Glomerular visceral epithelial cell (primary cell): ENCODE data around the gene SIRT7.
A peak's percentile ranks its signal among the peaks of the same experiment; 100 is the strongest.
"Not testable (repeated sequence)": the region's sequence is repeated elsewhere in the genome, so short reads cannot be mapped to it uniquely, and the experiment has no call there.

Experiments used
- DNase-seq: peaks from one replicate; pipeline ENCODE4 v3.0.0-alpha.2; 2016; ENCODE audit errors: extremely low spot score

SIRT7 gene

DNA sequence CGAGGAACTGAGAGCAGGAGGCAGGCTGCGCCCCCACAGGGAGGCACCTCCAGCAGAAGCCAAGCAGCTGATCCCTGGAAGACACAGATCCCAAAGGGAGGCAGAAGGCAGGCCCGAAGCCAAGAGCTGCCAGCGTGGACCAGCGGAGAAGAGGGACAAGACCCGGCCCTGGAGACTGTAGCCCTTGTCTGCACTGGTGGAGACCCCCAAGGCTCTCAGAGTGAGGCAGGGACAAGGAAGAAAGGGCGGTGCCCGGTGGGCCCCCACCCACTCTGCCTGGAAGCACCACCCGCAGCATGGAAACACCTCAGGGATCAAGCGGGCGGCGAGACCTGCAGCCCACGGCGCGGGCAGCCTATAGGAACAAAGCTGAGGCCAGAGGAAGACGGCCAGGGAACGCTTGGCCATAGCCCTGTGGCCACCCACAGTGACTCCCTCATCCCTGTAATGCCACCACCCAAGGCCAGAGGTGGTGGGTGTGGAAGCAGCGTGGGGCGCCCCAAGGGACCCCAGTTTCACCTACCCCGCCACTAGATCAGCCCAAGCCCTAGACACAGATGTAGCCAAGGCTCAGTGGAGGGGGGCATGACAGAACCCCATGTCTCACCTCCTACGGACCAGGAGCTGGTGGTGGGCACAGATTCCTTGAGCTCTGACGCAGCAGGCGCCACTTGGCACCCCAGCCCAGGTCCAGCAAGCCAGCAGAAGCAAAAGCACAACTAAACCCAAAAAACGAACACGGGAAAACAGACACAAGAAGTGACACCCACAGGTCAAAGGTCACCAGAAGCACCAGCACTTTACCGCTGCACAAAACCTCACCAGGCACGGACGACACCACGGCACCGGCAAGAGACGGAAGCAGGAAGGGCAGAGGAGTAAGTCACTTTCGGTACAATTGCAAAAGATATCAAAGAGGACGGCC is 2.9 kb upstream of the SIRT7 start:
- no peak for DNase-seq

DNA sequence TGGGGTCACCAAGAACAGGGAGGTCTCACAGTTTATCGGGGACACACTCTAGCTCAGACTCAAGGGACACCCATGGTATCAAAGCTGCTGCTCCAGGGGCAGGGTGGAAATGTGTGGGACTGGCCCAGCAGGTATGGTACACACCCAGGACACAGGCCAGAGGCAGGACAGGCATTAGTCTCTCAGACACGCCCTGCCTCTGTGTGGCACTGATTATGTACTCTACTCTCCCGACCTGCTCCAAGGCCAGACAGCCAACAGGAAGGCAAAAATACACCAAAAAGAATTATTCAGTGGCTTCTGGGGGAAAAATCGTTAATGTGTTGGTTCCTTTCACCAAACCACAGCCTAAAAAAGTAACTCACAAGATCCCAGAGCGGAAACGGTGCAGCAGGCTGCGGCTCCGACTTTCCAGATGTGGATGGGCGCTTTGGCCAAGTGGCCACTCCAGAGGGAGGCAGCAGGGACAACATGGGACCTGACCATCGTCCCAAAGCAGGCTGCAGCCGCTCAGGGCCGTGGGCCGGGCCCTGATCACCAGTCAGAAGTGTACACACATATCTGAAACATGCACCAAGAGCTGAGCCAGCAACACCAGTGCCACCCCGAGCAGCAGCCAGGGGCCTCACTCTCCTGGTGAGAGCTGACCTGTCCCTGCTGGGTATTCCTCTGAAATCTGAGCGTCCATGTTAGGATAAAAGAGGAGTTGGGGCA is 1.0 kb upstream of the SIRT7 start:
- no peak for DNase-seq

DNA sequence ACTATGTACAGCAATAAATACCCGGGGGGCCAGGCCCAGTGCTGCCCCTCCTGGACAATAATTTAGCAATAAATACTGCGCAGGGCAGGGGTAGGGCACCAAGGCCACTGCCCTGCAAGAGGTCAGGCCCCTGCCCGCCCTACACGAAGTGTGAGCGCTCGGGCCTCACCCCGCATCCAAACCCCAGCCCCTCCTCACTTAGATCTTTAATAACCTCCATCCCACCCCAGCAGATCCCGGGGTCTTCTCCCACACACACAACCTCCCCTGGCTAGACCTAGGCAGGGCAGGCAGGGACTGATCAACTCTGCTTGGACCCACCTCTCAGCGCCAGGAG is 325 bp upstream of the SIRT7 start:
- DNase-seq: not testable (repeated sequence)

DNA sequence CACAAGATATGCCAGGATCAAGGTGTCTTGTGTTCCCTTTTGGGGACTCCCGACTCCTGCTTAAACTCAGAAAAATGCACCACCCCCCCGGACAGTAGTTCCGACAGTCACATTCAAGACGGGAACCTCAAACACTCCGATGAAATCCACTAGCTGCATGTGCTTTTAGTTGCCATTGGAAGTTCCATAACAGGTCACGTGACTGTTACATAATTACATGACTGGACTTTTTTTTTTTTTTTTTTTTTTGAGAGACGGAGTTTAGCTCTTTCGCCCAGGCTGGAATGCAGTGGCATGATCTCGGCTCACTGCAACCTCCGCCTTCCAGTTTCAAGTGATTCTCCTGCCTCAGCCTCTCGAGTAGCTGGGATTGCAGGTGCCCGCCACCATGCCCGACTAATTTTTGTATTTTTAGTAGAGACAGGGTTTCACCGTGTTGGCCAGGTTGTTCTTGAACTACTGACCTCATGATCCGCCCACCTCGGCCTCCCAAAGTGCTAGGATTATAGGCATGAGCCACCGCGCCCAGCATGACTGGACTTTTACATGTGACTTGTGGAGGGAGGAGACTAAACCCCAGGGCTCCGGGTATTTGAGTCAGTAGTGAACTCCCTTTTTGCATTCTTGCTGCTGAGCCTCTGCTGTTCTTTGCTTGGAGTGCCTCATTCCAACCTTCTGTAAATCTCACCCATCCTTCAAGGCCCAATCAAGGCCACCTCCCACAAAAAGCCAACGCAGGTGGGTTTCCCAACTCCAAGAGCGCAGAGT is 1.6 kb downstream of the SIRT7 start:
- DNase-seq: peak; percentile 72

DNA sequence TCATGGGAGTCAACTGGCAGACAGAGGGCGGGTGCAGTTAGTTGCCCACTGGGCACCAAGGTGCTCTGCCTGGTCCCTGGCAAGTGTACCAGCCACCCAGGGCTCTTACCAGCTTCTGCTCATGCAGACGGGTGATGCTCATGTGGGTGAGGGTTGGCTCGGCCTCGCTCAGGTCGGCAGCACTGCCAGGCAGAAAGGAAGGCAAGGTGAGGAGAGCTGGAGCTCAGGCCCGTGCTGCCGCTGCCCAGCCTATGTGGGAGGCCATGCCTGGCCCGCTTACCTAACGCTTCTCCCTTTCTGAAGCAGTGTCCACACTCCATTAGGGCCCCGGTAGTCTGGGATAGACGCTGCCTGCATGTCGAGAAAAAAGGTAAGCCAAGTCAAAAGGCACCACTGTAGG is 2.6 kb downstream of the SIRT7 start:
- no peak for DNase-seq

DNA sequence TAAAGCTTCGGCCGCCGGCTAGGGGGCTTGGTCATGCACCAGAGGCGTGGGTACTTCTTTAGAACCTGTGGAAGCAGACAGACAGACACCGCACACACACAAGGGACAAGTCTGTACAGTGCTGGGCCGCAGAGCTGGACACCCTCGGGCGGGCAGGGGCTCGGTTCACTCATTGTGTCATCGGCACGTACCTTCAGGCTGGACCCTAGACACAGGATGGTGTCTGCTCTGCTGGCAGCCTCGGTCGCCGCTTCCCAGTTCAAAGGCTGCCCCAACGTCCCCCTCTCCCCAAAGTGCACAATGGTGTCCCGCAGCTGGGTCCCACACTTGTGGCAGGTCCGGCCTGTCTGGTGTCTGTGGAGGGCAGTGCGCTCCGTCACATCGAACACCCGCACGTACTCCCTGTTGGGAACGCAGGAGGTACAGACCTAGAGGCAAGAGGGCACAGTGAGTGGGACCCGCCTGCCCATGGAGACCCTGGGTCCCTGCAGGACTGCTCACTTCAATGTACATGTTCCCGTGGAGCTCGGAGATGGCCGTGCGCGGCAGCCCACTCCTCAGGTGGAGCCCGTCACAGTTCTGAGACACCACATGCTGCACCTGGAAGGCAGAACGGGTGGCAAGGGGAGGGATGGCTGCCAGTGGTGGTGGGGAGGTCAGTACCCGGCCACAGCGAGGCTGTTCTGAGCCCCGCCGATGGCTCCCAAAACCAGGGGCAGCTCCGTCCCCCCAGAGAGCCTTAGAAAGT is 3.7 kb downstream of the SIRT7 start:
- no peak for DNase-seq

DNA sequence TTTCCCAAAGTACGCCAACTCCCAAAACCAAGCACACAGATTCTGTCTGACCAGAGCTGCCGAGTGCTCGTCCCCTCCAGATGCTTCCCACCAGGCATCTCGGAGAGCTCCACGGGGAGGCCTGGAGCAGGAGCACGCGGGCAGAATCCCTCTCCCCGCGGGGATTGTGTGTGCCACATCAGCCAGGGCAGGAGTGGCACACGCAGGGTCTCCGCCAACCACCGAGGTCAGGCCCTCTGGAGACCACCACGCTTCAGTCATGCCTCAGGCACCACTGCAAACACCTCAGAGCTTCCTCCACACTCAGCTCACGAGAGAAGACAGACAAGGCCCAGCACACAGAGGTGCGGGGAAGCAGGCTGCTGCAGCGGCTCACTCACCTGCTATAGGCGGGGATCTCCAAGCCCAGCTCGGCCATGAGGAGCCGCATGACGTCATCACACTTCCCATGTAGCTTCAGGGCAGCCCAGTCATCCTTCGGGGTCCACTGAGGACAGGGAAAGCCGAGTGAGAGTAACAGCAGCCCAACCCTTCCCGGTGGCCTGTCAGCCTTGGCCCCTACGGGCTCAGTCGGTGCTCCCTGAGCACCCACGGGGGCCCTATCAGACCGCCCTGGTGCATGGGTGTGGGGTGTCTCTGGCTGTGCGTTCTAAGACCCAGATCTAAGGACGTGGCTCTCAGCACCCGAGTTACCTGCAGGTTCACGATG is 4.4 kb downstream of the SIRT7 start:
- no peak for DNase-seq

DNA sequence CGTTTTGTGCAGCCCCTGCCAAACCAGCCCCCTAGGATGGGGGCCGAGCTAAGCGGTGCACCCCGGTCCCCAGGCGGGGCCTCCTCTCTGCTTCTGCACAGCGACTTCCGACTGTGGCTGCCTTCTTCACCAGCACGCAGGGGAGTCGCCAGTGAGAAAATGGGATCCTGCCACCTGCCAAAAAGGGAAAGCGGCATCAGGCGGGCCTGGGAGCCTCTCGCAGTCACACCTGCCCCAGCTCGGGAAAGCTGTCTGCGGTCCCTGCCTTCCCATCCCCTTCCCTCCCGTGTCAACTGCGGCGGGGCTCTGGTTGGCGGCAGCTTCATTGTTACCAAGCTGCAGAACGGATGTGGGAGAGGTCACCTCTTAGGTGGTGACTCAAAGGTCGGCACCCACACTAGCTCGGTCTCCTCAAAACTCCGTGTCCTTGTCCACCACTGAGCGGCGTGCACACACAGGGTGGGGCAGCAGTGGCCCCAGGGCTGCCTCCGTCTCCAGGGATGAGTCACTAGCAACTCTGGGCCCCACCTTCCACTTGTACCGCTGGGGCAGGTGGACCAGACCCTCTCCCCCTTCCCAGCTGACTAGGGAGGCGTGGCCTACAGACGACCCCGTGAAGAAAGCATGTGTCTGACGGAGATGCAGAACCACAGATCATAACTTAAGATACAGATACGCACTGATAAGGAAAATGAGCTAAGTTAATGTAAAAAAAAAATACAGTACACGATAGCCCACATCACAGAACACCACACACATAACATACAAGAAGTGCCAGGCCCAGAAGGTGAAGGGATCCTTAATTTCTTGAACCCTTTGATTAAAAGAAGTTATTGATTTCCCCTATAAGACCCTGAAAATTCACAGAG is 5.3 kb downstream of the SIRT7 start:
- no peak for DNase-seq

DNA sequence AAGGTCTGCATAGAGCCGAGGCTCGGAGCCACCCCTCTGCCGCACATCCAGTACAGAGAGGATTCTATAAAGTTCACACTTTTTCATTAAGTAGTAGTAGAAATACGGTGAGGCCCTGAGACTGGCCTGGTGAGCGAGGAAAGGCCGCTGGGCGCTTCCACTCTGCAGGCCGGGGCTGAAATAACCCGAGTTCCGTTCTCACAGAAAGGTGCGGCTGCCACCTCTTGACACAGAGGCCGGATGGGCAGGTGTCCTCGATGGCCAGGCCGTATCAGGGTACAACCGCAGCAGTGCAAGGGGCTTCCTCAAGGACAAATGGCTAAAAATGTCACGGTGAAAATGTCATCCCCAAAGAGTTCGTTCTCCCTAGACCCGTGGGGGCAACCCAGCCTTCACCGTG is 6.0 kb downstream of the SIRT7 start:
- no peak for DNase-seq

DNA sequence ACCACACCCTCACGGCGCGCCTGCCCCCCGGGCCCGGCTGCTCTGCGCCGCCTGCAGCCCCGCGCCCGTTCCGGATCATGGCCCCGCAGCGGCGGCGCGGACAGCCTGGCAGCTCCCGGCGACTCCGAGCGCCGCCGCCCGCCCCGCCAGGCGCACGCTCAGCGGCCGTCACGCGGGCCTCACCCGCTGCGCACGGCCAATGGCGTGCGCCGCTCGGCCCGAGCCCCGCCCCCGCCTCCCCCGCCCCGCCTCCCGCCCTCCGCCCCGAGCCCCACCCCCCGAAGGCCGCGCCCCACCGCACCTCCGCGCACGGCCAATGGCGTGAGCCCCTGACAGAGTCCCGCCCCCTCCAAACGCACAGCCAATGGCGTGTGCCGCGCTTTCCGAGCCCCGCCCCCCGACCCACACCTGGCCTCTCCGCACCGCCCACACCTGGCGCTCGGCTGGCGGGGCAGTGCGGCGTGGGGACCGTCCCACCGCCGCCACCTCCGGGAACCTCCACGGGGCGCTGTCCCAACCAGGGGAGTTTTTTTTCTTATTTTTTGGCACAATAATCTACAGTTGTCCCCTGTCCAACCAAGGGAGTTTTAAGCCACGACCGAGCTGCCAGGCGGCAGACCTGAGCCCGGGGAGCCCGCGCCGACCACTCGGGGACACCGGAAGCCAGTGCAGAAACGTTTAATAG is 6.6 kb downstream of the SIRT7 start, which contains the start of gene PCYT2:
Gene PCYT2, minus strand, starts transcription at position 123 of the 685 bp plus-strand sequence. Its CDS starts 44 bp downstream, at position 79.
- peak; percentile 90 for DNase-seq

DNA sequence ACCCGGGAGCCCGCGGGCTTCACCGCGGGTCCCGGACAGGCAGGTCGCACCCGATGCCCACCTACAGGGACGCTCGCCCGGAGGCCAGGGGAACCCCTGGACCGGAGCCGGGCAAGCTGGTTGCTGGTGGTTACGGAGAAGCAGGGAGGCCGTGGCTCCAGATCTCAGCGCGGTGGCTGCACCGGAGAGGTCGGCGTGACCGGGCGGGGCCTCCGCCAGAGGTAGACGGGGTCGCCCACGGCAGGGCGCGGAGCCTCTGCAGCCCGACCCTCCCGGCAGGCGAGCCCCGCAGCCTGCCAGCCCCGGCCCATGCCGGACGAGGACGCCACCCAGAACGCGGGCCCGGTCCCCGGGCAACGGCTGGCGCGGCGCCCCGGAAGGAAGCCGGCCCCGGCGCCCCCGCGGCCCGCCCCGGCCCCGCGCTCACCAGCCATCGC is 7.1 kb downstream of the SIRT7 start:
- DNase-seq: no peak

DNA sequence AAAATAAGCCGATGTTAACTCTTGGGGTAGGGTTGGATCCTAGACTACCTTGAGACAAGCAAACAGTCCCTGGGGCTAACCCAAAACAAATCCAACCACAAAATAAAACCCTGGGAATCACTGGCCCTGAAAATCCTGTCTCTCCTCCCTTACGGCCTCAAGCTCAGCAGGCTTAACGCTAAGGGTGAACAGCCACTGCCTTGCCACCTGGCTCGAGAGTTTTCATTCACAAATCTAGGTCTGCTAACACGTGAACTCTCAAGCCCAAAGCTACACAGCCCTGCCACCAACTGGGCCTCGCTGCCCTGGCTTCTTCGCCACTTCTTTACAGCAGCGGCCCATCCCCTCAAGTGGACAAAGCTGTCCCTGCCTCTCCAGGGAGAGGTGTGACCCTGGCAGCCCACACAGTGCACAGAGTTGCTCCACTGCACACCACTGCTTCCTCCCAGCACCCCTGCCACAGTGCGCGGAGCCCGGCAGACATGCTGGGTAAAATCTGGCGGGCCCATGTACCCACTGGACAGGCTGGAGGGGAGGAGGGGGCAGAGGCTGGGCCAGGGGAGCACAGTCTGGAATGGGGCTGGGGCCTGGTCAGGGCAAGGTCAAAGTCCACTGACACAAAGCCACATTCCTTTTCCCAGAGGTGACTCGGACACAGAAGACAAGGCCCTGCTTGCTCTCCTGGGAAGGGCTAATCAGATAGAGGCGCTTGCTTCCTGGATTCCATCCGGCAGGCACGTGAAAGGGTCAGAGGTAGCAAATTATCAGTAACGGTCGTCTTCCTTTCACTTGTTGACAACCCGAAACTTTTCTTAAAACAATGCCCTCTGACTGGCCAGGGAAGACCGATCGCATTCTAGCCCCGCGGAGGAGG is 7.8 kb downstream of the SIRT7 start:
- peak; percentile 30 for DNase-seq

DNA sequence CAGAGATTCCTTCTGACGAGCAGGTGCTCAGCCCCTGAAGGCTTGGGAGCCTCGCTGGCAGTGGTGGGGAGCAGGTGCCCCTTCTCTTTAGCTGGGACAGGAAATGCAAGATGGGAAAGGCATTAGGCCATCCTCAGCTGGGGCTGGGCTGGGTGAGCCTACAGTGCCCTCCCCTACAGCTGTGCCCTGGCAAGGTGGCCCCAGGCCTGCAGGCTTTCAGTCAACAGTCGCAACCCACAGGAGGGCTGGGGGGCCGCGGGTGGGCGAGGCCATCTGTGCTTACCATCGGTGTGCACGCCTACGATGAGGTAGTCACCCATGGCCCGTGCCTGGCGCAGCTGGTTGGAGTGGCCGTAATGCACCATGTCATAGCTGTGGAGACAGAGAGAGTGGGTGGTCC is 8.7 kb downstream of the SIRT7 start:
- DNase-seq: no peak

DNA sequence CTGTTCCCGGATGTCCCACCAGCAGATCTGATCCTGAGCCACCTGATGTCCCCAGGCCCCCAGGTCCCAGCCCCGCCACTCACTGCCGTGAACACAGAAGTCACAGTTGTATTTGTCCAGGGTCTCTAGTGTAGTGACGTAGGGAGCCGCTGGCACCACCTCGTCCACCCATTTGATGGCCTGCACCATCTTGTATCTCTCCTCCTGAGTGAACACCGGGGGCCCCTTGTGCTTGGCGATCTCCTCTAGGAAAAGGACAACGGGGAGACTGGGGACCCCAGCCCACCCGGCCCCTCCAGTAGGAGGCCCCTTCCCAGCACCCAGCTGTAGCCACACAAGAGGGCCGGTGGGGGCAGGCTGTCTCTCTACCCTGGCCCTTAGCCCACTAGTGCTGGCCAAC is 9.2 kb downstream of the SIRT7 start:
- DNase-seq: no peak

DNA sequence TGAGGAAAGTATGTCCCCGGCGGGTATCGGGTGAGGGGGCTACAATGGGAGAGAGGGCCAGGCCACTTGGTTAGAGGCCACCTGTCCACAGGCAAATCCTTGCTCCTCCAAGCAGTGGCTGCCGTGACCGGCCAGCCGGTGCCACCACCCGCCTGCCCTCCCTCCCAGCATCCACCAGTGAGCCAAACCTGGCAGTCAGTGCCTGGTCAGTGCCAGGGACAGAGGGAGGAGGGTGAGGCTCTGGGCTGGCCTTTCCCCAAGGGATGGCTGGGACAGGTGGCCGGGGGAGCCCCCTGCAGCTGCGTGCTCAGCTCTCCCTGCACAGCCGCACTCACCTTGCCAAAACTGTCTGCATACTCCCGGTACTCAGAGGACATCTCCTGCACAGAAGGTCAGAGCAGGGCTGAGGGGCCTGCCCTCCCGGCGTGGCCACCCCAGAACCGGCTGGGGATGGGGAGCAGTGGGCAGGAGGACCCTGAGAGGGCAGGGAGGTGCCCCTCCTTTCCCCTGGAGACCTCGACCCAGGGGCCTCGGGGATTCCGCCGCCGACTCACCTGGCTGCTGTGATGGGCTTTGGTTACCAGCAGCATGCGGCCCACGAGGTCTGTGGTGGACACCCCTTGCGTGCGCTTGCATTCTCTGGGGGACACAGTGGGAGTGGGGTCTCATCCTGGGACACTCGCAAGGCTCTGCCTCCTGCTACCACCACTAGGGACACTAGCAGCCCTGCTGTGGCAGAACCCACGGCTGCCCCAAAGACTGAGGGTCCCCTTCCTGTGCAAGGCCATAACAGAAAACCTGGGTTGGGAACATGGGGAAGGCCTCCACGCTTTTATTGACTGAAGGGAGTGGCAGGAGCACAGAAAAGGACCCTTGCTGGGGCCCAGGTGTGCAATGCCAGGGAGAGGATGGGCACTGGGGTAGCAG is 10.5 kb downstream of the SIRT7 start:
- no peak for DNase-seq

DNA sequence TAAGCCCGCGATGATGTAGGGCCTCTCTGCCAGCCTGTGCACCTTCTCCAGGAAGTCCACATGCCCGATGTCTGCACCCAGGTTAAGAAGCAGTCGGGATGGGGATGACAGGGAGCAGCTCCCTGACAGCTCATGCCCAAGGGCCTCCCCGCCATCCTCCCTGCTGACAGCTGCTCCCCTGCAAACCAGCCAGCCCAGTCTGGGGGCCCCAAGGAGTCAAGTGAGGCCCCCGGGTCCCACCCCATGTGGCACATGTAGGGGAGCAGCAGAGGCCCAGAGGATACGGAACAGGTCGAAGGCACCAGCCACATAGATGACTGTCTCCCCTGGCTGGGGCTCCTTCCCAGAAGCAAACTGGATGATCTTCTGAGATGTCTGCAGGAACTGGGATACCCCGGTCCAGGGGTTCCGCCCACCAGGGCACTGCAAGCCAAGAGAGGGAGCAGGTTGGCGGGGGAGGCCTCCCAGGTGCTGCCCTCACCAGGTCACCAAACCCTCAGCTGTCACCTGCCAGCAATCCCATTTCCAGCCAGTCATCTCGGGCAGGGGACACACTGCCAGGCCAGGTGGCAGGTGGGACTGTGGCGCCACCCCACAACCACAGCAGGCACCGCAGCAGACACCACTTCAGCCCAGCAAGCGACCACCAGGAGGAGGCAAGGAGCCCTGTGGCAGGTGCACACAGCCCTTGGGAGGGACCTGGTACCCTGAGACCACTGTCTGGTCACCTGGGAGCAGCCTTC is 11.3 kb downstream of the SIRT7 start:
- no peak for DNase-seq

DNA sequence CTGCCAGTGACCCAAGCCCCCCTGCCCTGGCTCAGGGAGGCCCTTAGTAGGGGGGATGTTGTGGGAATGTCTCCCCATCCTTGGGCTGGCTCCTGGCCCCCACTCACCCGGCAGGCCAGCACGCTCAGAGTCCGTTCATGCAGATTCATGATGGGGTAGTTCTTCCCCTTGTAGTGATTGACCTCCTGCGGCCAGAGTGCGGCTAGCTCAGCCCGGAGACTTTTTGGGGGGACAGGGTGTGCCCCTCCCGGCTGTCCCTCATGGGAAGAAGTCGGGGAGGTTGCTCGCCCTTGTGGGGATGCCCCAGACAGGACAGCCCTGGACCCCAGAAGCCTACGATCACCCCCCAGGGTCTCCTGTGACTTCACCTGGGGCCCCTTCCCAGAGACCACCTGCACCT is 12.0 kb downstream of the SIRT7 start:
- DNase-seq: no peak
